Fibroblast of villous mesenchyme (primary cell): ENCODE data around the gene SPATA20. TPM values are rescaled to one million over a fixed set of nuclear protein-coding genes. Genes with fewer than 3 reads are reported as not detected.

Experiments
- DNase-seq: peaks from one replicate; pipeline ENCODE4 v3.0.0-alpha.2; 2010; ENCODE audit warnings: low read depth
- H3K4me3 ChIP-seq: 2 replicates; pipeline ENCODE4 v1.5.1; 2011; ENCODE audit warnings: low read depth, mild to moderate bottlenecking, low read length
- CTCF ChIP-seq: IDR thresholded peaks from 2 replicates; pipeline ENCODE4 v1.5.1; 2012; ENCODE audit warnings: low read depth, mild to moderate bottlenecking, low read length; ENCODE audit not compliant: insufficient read depth
- total RNA-seq: library from RNA; depleted of rRNA; stranded (reverse); fragments of >200 nt; gene quantifications from 2 replicates; pipeline ENCODE4 v1.2.3, GENCODE V29; 2012

The SPATA20 gene
- total RNA-seq, 1 donor: 102 TPM

GRCh38 chr17:50594892-50595291 is 47.9 kb downstream of the SPATA20 start:
- no peak for TF ChIP-seq CTCF
- no peak for DNase-seq

GRCh38 chr17:50596191-50597037 is 49.4 kb downstream of the SPATA20 start:
- peak; percentile 7 for DNase-seq
- peak; percentile 35 for TF ChIP-seq CTCF
- H3K4me3 ChIP-seq: no peak overlapping the region

More at GRCh38 chr17:50594892-50595291, 47.9 kb downstream of the SPATA20 start:
- H3K4me3 ChIP-seq: no peak overlapping the region

DNA sequence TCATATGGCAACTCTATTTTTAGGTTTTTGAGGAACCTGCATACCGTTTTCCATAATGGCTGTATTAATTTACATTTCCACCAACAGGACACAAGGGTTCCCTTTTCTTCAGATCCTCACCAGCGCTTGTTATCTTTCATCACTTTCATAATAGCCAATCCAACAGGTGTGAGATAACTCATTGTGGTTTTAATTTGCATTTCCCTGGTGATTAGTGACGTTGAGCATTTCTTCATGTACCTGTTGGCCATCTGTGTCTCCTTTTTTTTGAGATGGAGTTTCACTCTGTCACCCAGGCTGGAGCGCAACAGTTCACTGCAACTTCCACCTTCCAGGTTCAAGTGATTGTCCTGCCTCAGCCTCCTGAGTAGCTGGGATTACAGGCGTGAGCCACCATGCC is 51.5 kb downstream of the SPATA20 start:
- H3K4me3 ChIP-seq: no peak overlapping the region
- no peak for TF ChIP-seq CTCF
- no peak for DNase-seq

GRCh38 chr17:50599606-50600005 is 52.6 kb downstream of the SPATA20 start:
- TF ChIP-seq CTCF: no peak
- no peak for DNase-seq
- no peak overlapping the region for H3K4me3 ChIP-seq

- TF ChIP-seq CTCF: no peak
- no peak overlapping the region for H3K4me3 ChIP-seq
- DNase-seq: no peak
Measured at GRCh38 chr17:50601823-50602375, 54.9 kb downstream of the SPATA20 start.

DNA sequence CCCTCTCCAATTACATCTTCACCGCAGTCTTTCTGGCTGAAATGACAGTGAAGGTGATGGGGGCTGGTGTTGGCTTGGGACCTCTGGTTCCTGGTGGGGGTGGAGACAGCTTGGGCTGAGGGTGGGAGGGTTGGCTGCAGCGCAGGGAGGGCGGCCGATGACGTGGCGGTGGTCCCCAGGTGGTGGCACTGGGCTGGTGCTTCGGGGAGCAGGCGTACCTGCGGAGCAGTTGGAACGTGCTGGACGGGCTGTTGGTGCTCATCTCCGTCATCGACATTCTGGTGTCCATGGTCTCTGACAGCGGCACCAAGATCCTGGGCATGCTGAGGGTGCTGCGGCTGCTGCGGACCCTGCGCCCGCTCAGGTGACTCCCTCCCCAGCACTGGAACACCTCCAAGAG is 55.9 kb downstream of the SPATA20 start:
- no peak for DNase-seq
- no peak for TF ChIP-seq CTCF
- no peak overlapping the region for H3K4me3 ChIP-seq
